Epidermal melanocyte (primary cell): ENCODE data around the gene BTG4.

Experiments used
- DNase-seq: peaks from one replicate; pipeline ENCODE4 v3.0.0; 2011; ENCODE audit warnings: low spot score; ENCODE audit not compliant: insufficient read length

The BTG4 gene

GRCh38 chr11:111494040-111494439 is 18.1 kb downstream of the BTG4 start:
- no peak for DNase-seq

GRCh38 chr11:111490496-111490895 is 21.7 kb downstream of the BTG4 start:
- no peak for DNase-seq

- no peak for DNase-seq
Measured at GRCh38 chr11:111483431-111483830, 28.8 kb downstream of the BTG4 start.

- DNase-seq, result no peak
Measured at GRCh38 chr11:111479666-111480065, 32.5 kb downstream of the BTG4 start.

- DNase-seq, result no peak
Measured at GRCh38 chr11:111477898-111478297, 34.3 kb downstream of the BTG4 start.

DNA sequence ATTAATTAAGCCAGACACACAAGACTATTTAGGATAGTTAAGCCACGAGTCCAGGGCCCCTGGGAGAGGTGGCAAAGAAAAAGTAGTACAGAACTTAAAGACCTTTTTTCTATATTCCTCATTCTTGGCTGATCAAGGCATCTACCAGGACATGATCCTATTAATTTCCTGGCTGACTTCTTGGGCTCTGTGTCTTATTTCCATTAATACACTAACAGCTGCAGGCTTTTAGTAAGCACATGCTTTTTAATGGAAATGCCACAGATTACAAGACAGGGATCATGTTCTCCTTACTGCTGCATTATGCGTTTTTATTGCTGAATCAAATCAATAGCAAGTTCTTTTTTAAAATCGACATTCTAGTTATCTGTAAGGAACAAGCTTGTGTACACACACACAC is 35.2 kb downstream of the BTG4 start:
- DNase-seq, result no peak

- DNase-seq, result no peak
Measured at GRCh38 chr11:111476366-111476765, 35.8 kb downstream of the BTG4 start.

DNA sequence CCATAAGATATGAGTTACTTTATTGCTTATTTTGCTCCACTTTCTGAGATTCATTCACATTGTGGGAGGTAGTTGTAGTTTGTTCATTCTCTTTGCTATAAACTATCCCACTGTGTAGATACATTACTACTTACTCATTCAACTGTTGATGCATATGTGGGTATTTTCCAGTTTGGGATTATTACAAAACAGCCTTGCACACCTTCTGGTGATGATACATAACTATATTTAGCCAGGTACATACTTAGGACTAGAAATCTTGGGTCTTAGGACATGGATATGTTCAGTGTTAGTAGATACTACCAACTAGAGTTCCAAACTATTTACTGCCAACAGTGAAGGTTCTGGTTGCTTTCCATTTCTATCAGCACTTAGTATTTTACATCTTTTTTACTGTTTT is 37.8 kb downstream of the BTG4 start:
- no peak for DNase-seq

DNA sequence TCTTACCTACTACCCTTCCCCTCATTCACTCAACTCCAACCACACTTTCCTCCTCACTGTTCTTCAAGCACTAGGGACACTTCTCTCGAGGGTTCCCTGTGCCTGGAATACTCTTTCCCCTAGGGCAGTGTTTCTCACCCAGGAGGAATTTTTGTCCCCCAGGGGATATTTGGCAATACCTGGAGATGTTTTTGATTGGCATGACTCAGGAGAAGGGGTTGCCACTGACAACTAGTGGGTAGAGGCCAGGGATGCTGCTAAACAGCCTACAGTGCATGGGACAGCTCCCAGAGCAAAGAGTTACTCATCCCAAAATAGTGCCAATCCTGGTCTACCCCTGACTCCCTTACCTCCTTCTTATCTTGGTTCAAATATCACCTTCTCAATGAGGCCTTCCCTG is 40.0 kb downstream of the BTG4 start:
- DNase-seq, result no peak

DNA sequence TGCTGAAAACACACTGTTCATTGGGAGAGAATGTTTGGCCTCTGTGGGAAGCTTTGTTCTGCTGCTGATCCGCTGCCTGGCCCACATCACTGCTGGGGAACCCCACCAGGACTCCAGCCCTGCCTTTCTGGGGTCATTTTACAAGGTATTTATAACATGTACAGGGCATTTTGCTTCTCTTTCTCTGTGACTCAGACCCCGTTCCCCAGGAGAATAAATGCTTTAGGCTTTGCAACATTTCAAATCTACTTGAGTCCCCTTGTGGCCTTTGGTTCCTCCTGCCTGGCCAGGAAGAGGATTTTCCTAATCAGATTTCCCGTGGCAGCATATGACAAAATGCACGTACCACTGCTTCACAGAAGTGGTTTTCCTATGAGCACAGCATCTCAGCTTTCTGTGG is 43.0 kb downstream of the BTG4 start:
- DNase-seq, result no peak

DNA sequence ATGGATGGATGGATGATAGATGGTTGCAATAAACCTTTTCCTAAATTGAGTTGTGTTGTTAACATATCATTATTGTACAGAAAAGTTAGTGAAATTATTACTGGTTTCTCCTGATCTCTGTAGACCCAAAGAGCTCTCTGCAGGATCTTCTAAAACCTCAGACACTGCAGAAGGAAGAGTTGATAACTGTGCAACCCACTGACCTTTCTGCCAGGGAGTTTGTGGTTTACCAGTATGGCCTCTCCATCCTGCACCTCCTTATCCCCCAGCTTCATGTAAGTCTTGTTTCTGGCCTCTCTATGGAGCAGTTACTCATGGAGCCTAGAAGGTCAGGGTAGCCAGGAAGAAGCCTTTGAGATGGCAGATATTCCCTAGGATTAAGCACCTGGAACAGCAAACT is 45.6 kb downstream of the BTG4 start:
- DNase-seq, result no peak

DNA sequence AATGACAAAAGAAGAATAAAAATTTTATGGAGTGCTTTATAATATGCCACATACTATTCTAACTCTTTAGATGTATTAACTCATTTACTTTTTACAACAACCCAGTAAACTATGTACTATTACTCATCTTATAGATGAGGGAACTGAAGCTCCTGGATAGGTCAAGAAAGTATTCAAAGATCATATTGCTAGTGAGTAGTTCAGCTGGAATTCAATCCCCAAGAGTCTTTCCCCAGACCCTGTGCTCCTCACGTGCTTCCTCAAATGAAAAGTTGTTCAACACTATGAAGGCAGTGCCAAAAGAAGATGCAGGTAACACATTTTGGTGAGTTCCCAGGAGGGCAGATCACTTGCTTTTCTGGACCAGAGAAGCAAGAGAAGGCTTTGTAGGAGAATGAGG is 46.8 kb downstream of the BTG4 start:
- no peak for DNase-seq

GRCh38 chr11:111463276-111463675 is 48.9 kb downstream of the BTG4 start:
- no peak for DNase-seq

DNA sequence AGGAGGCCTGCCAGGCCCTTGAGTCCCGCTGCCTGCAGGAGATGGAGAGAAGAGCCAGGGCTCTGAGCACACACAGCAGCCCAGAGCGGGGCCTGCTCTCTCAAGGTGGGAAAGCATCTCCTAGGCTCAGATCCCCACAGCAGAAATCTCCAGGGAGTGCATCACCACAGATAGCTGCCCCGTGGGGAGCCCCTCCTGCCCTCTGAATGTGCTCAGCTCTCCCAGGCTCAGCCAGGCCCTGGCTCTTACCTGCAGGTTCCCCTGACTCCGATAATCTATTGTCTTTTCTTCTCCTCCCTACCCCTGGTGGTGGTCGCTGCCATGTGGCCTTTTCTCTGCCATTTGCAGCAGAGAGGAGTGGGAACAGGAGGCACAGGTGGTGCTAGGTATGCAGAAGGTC is 49.9 kb downstream of the BTG4 start:
- DNase-seq, result no peak

GRCh38 chr11:111461460-111462235 is 50.5 kb downstream of the BTG4 start:
- DNase-seq, result no peak

- DNase-seq, result no peak
Measured at GRCh38 chr11:111460856-111461255, 51.3 kb downstream of the BTG4 start.

DNA sequence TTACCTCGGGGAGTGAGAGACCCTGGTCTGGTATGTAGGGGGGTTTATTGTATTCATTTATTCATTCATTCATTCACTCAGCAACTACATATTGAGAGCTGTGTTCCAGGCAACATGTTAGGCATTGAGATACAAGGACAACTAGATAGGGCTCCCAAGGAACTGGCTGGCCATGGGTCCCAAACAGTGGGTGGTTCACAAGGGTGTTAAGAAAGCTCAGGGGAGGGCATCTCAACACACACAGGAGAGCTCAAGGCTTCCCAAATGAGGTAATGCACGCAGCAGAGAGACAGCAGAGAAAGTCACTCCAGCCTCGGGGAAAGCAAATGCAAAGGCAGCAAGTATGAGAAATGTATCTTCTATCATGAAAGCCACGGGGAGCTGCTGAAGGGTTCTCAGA is 51.8 kb downstream of the BTG4 start:
- no peak for DNase-seq

- DNase-seq, result no peak
Measured at GRCh38 chr11:111459506-111460270, 52.5 kb downstream of the BTG4 start.

DNA sequence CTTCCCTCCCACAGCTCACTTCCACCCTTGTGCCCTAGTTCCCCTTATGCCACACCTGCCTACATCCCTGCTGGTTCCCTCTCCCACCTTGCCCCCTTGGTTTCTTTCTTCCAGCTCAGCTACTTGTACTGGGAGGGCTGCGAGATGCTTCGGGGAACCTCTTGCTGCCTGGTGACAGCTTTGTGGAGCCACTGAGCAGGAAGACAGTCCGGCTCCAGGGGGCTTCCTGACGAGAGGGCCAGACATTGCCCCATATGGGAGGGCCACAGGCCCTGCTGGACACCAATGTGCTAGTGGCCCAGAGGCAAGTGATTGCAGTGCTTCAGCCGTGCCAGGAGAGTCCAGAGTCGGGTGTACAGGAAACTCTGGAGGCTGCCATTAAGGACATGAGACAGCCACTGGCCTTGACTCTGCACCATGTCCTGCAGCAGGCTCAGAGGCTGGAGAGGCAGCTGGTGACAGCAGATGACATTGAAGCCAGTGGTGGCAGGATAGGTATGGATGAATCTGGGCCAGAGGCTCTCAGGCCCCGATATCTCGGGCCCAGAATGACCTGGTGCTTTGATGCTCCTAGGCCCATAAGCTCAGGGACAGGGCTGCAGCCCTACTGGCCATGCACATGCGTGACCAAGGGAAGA is 54.3 kb downstream of the BTG4 start:
- DNase-seq, result no peak

GRCh38 chr11:111456859-111457730 is 55.1 kb downstream of the BTG4 start:
- no peak for DNase-seq

GRCh38 chr11:111456086-111456858 is 55.9 kb downstream of the BTG4 start:
- DNase-seq, result no peak
